Stimulated activated naive CD4-positive, alpha-beta T cell (primary cell): ENCODE results near the gene PPIG.
A peak's percentile ranks its signal among the peaks of the same experiment; 100 is the strongest.
"Not testable (repeated sequence)": the region's sequence is repeated elsewhere in the genome, so short reads cannot be mapped to it uniquely, and the experiment has no call there.

Experiments
- DNase-seq, 6 experiments: peaks; one replicate each; lab custom pipeline; 2025; lab: John Stamatoyannopoulos, UW

Gene PPIG

GRCh38 chr2:169584005-169584877 lies at the start of gene PPIG:
Gene PPIG, plus strand, starts transcription at chr2:169584351. Its CDS starts 19,691 bp downstream, at chr2:169604042.
- DNase-seq: peak; percentile 81 to 91 (median 84)

GRCh38 chr2:169539460-169539859 lies 44.7 kb upstream of the PPIG start:
- not testable (repeated sequence) for DNase-seq

- DNase-seq: no peak
Observed at GRCh38 chr2:169540146-169540545, 44.0 kb upstream of the PPIG start.

- DNase-seq: no peak
Observed at GRCh38 chr2:169542433-169542832, 41.7 kb upstream of the PPIG start.

GRCh38 chr2:169546756-169547155 lies 37.4 kb upstream of the PPIG start:
- no peak for DNase-seq

- no peak for DNase-seq
Observed at GRCh38 chr2:169561364-169561763, 22.8 kb upstream of the PPIG start.

- not testable (repeated sequence) for DNase-seq
Observed at GRCh38 chr2:169562084-169562483, 22.1 kb upstream of the PPIG start.

- DNase-seq: peak in 1 of 6 experiments; percentile 17
Observed at GRCh38 chr2:169562519-169562918, 21.6 kb upstream of the PPIG start.

- DNase-seq: no peak
Observed at GRCh38 chr2:169565686-169566085, 18.5 kb upstream of the PPIG start.

GRCh38 chr2:169569948-169570347 lies 14.2 kb upstream of the PPIG start:
- no peak for DNase-seq

- DNase-seq: not testable (repeated sequence)
Observed at GRCh38 chr2:169570752-169571151, 13.4 kb upstream of the PPIG start.

GRCh38 chr2:169571571-169571970 lies 12.6 kb upstream of the PPIG start:
- no peak for DNase-seq

GRCh38 chr2:169572189-169572588 lies 12.0 kb upstream of the PPIG start:
- no peak for DNase-seq

- no peak for DNase-seq
Observed at GRCh38 chr2:169572821-169573159, 11.4 kb upstream of the PPIG start.

- peak; percentile 67 to 80 (median 72) for DNase-seq
Observed at GRCh38 chr2:169573160-169573973, 10.8 kb upstream of the PPIG start, which contains the start of gene FASTKD1. Gene FASTKD1, minus strand, starts transcription at chr2:169573865. Its CDS starts 1,836 bp downstream, at chr2:169572029.

GRCh38 chr2:169573974-169574299 lies 10.2 kb upstream of the PPIG start:
- no peak for DNase-seq

- not testable (repeated sequence) for DNase-seq
Observed at GRCh38 chr2:169574539-169574938, 9.6 kb upstream of the PPIG start.

- not testable (repeated sequence) for DNase-seq
Observed at GRCh38 chr2:169575264-169575663, 8.9 kb upstream of the PPIG start.

- DNase-seq: no peak
Observed at GRCh38 chr2:169579044-169579443, 5.1 kb upstream of the PPIG start.

- DNase-seq: not testable (repeated sequence)
Observed at GRCh38 chr2:169582552-169583266, 1.4 kb upstream of the PPIG start.

- DNase-seq: no peak
Observed at GRCh38 chr2:169583518-169583917, 633 bp upstream of the PPIG start.

GRCh38 chr2:169585673-169586072 lies 1.5 kb downstream of the PPIG start:
- DNase-seq: no peak
